Tibial nerve (tissue), 3 donors: ENCODE measurements around the gene TRIP12.

Experiments
- POLR2A ChIP-seq, 2 donors: fragments of 450-650 bp; IDR thresholded peaks; one replicate each; pipeline ENCODE4 v1.6.1; 2017; ENCODE audit warnings: antibody characterized with exemption in 2 of 2, mild to moderate bottlenecking in 2 of 2, moderate library complexity in 2 of 2
- TF ChIP-seq, protein P1 (sequence below), 5 experiments: fragments of 200-600 bp in 3 of 5; fragments of 450-650 bp in 2 of 5; sonication (generic) in 3 of 5; IDR thresholded peaks; one replicate each; pipeline ENCODE4 v1.5.1; 2016 to 2019; ENCODE audit warnings: antibody characterized with exemption in 5 of 5, mild to moderate bottlenecking in 3 of 5, moderate library complexity in 2 of 5

DNA sequence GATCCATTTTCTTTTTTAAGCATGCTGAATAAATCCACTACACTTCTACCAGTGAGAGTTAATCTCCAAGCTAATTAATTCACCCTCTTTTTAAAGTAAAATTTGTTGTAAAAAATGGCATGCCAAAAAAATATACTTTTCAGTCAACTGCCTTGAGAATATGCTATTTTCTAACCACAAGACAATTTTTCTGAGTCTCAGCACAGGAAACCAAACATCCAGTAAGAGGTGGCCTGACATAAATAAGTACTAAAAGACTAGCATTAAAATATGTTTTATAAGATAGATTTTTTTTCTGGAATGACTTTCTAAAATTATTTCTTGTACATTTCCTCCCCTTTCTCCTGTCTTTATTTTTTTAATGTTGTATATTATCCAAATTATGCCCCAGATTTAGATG lies 3.4 kb upstream of the TRIP12 start:
- TF ChIP-seq, protein P1, sequence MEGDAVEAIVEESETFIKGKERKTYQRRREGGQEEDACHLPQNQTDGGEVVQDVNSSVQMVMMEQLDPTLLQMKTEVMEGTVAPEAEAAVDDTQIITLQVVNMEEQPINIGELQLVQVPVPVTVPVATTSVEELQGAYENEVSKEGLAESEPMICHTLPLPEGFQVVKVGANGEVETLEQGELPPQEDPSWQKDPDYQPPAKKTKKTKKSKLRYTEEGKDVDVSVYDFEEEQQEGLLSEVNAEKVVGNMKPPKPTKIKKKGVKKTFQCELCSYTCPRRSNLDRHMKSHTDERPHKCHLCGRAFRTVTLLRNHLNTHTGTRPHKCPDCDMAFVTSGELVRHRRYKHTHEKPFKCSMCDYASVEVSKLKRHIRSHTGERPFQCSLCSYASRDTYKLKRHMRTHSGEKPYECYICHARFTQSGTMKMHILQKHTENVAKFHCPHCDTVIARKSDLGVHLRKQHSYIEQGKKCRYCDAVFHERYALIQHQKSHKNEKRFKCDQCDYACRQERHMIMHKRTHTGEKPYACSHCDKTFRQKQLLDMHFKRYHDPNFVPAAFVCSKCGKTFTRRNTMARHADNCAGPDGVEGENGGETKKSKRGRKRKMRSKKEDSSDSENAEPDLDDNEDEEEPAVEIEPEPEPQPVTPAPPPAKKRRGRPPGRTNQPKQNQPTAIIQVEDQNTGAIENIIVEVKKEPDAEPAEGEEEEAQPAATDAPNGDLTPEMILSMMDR (IDR thresholded peaks at IDR 0.05), result no peak
- TF ChIP-seq POLR2A (IDR thresholded peaks at IDR 0.05), result no peak
